Measurements from ENCODE around the gene ZDHHC11B. TPM values are rescaled to one million over a fixed set of nuclear protein-coding genes. Genes with fewer than 3 reads are reported as not detected.

Gene ZDHHC11B
- total and polyA plus RNA-seq, 2 of the 13 experiments (the other 11 are each of a cell fraction or from before 2014, with no cell fraction given): 0.11 to 0.12 TPM

- TF ChIP-seq ZNF44 (CRISPR knock-in tag; IDR thresholded peaks at IDR 0.05) (no peak), RNF2 (conservative IDR thresholded peaks at IDR 0.05; ENCODE audit: low read depth) (0 out of 2 replicates have a peak, but pooled peaks have one; percentile 43), ZNF777 (CRISPR knock-in tag; IDR thresholded peaks at IDR 0.05) (no peak), ZNF569 (CRISPR knock-in tag; IDR thresholded peaks at IDR 0.05; ENCODE audit: borderline replicate concordance) (no peak), ZNF607 (CRISPR knock-in tag; IDR thresholded peaks at IDR 0.05; ENCODE audit: borderline replicate concordance) (no peak), EP300 (IDR thresholded peaks at IDR 0.05; ENCODE audit: low read depth in 2 of 2, low read length in 2 of 2) (peak in 1 of 2 experiments; percentile 19; a peak in 1 of 4 replicates), EP300 (CRISPR knock-in tag; IDR thresholded peaks at IDR 0.05; ENCODE audit: borderline replicate concordance) (no peak)
These were observed 27.6 kb downstream of the ZDHHC11B start (continued) for GRCh38 chr5:756865-757345.

DNA sequence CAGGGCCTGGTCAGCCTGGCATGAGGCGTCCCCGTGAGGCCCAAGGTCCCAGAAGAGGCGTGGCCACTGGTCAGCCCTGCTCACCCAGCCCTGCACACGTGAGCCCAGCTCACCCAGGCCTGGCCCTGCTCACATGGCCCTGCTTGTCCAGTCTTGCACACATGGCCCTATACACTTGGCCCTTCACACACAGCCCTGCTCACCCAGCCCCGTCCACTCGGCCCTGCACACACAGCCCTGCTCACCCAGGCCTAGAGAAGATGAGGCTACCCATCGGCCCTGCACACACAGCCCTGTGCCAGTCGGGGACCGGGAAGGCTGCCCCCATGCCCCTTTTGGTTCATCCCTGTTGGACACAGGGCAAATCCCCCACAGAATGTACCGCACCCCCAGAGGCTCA is 28.4 kb downstream of the ZDHHC11B start:
- BruUV-seq (replicated peaks): no TSS peak
- H3K27ac ChIP-seq (ENCODE audit: extremely low read length, insufficient read depth, low read length): no peak overlapping the region
- H3K27me3 ChIP-seq (ENCODE audit: control insufficient read depth in 1 of 2, insufficient read depth in 2 of 2, low read length in 2 of 2): peaks cover 5 to 40% of the 10 kb centered on the region in 2 experiments
- H3K4me1 ChIP-seq (ENCODE audit: insufficient read depth, low read length): peaks cover 47% of the 10 kb centered on the region
- H3K9me3 ChIP-seq (ENCODE audit: low read length): no peaks in the 10 kb centered on the region
- H3K4me2 ChIP-seq (ENCODE audit: low read depth, low read length): no peak overlapping the region
- POLR2A ChIA-PET: no interaction called here
- no peak for DNase-seq (ENCODE audit: low spot score)
- no peak overlapping the region for H3K4me3 ChIP-seq (replicated peaks in 1 of 3; ENCODE audit: insufficient read depth in 1 of 3, low read depth in 2 of 3, low read length in 3 of 3)
- in situ Hi-C loops (cut with HindIII; ENCODE audit: extremely low pct_ligation_motif_present, low pct_unique_long_range_greater_than_20kb): no loop called here
- H3K36me3 ChIP-seq (replicated peaks in 1 of 2; ENCODE audit: control insufficient read depth in 1 of 2, insufficient read depth in 2 of 2, low read length in 2 of 2): no peaks in the 10 kb centered on the region
- ATAC-seq: peak; percentile 1; the same call in 2 of the 3 replicates
- FAIRE-seq: no peak
- 47% methylated on average over 7 of the region's 10 CpGs for WGBS (ENCODE audit: low lambda C conversion rate)
- no peak overlapping the region for H2AFZ ChIP-seq (ENCODE audit: low read length)
- intact Hi-C loops (cut with micrococcal nuclease; ENCODE audit: unreplicated experiment): no loop called here
- no peaks in the 10 kb centered on the region for H4K20me1 ChIP-seq (ENCODE audit: insufficient read depth, low read length)
- H3K79me2 ChIP-seq (ENCODE audit: insufficient read depth, low read length): no peaks in the 10 kb centered on the region
- peak overlapping the region; percentile 70; the same call in 1 of the 2 replicates for H3K9ac ChIP-seq (ENCODE audit: insufficient read depth, low read depth, low read length)
- CTCF ChIA-PET (ENCODE audit: low intra/inter-chr PET ratio, low total read pairs): no interaction called here
- TF ChIP-seq, protein P1, sequence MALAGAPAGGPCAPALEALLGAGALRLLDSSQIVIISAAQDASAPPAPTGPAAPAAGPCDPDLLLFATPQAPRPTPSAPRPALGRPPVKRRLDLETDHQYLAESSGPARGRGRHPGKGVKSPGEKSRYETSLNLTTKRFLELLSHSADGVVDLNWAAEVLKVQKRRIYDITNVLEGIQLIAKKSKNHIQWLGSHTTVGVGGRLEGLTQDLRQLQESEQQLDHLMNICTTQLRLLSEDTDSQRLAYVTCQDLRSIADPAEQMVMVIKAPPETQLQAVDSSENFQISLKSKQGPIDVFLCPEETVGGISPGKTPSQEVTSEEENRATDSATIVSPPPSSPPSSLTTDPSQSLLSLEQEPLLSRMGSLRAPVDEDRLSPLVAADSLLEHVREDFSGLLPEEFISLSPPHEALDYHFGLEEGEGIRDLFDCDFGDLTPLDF (CRISPR knock-in tag; IDR thresholded peaks at IDR 0.05): no peak
- TF ChIP-seq RNF2 (conservative IDR thresholded peaks at IDR 0.05; ENCODE audit: low read depth) (peak; percentile 74), ZNF264 (CRISPR knock-in tag; IDR thresholded peaks at IDR 0.05) (no peak), ARID5B (CRISPR knock-in tag; IDR thresholded peaks at IDR 0.05) (no peak), ZNF564 (CRISPR knock-in tag; IDR thresholded peaks at IDR 0.05) (no peak), ZNF12 (CRISPR knock-in tag; IDR thresholded peaks at IDR 0.05) (0 out of 2 replicates have a peak, but pooled peaks have one; percentile 16), ZNF580 (CRISPR knock-in tag; IDR thresholded peaks at IDR 0.05; ENCODE audit: borderline replicate concordance, low read depth) (no peak), HMG20B (CRISPR knock-in tag; conservative IDR thresholded peaks at IDR 0.05) (no peak), ZSCAN25 (CRISPR knock-in tag; IDR thresholded peaks at IDR 0.05) (peak; percentile 94), HNF4G (IDR thresholded peaks at IDR 0.05; ENCODE audit: borderline replicate concordance, low read depth, low read length) (no peak), HNF4G (CRISPR knock-in tag; IDR thresholded peaks at IDR 0.05; ENCODE audit: borderline replicate concordance, low read depth) (no peak), NFE2L1 (CRISPR knock-in tag; IDR thresholded peaks at IDR 0.05; ENCODE audit: borderline replicate concordance) (no peak)
